ENCODE measurements around the gene SENP8.

The SENP8 gene

GRCh38 chr15:72127724-72128322 lies 9.6 kb downstream of the SENP8 start:
- TF ChIP-seq, protein P1, sequence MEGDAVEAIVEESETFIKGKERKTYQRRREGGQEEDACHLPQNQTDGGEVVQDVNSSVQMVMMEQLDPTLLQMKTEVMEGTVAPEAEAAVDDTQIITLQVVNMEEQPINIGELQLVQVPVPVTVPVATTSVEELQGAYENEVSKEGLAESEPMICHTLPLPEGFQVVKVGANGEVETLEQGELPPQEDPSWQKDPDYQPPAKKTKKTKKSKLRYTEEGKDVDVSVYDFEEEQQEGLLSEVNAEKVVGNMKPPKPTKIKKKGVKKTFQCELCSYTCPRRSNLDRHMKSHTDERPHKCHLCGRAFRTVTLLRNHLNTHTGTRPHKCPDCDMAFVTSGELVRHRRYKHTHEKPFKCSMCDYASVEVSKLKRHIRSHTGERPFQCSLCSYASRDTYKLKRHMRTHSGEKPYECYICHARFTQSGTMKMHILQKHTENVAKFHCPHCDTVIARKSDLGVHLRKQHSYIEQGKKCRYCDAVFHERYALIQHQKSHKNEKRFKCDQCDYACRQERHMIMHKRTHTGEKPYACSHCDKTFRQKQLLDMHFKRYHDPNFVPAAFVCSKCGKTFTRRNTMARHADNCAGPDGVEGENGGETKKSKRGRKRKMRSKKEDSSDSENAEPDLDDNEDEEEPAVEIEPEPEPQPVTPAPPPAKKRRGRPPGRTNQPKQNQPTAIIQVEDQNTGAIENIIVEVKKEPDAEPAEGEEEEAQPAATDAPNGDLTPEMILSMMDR (IDR thresholded peaks at IDR 0.05; ENCODE audit: control insufficient read depth, insufficient read depth, low read depth, low read length, missing control alignments) = no peak
- DNase-seq (ENCODE audit: low read depth) = no peak
- no peak overlapping the region for H3K4me3 ChIP-seq (ENCODE audit: control insufficient read depth, low read depth, low read length)

DNA sequence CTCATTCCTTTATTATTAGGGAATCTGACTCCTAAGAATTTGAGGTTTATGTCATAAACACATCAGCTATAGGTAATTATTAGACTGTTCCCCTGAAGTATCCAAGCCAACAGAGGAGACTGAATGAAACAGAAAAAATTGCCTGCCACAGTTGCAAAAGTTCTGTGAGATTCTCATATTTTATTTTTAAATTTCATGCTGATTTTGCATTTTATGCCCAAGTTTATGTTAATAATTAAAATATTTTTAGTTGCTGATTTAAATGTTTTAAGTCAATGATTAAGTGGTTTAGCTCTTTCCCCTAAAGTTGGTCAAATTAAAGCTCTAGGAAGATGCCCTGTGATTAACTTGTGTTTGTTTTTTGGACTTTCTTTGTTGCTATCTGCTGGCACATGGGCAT lies 10.2 kb downstream of the SENP8 start:
- TF ChIP-seq, protein P1 (IDR thresholded peaks at IDR 0.05; ENCODE audit: control insufficient read depth, insufficient read depth, low read depth, low read length, missing control alignments) = no peak
- no peak overlapping the region for H3K4me3 ChIP-seq (ENCODE audit: control insufficient read depth, low read depth, low read length)
- no peak for DNase-seq (ENCODE audit: low read depth)

DNA sequence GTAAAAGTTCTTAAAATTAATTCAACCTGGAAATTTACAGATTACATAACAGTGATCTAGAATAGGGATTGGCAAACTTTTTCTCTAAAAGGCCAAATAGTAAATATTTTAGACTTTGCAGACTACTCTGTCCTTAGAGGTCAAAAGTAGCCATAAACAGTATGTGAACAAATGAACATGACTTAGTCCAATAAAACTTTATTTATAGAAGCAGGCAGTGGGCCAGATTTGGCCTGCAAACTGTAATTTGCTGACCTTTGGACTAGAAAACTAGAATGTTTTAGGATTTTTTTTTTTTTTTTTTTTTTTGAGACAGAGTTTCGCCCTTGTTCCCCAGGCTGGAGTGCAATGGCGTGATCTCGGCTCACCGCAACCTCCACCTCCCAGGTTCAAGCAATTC lies 12.1 kb downstream of the SENP8 start:
- no peak for DNase-seq (ENCODE audit: low read depth)
- no peak overlapping the region for H3K4me3 ChIP-seq (ENCODE audit: control insufficient read depth, low read depth, low read length)
- TF ChIP-seq, protein P1 (IDR thresholded peaks at IDR 0.05; ENCODE audit: control insufficient read depth, insufficient read depth, low read depth, low read length, missing control alignments) = no peak

DNA sequence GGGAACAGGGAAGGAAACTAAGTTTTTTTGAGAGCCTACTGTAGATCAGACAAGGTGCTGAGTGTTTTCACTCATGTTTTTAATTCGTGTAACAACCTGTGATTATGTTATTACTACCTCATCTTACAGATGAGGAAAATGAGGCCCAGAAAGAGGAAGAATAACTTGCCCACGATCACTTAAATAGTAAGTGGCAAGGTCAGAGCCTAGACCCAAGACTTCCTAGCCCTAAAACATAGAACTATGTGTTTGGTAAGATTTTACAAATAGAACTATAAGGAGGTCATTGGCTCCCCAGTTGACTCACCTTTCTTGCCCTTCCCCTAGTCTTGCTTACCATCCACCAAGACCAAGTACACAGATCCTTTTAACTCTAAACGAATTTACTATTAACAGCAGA lies 13.7 kb downstream of the SENP8 start:
- H3K4me3 ChIP-seq (ENCODE audit: control insufficient read depth, low read depth, low read length) = no peak overlapping the region
- DNase-seq (ENCODE audit: low read depth) = no peak
- TF ChIP-seq, protein P1 (IDR thresholded peaks at IDR 0.05; ENCODE audit: control insufficient read depth, insufficient read depth, low read depth, low read length, missing control alignments) = no peak

DNA sequence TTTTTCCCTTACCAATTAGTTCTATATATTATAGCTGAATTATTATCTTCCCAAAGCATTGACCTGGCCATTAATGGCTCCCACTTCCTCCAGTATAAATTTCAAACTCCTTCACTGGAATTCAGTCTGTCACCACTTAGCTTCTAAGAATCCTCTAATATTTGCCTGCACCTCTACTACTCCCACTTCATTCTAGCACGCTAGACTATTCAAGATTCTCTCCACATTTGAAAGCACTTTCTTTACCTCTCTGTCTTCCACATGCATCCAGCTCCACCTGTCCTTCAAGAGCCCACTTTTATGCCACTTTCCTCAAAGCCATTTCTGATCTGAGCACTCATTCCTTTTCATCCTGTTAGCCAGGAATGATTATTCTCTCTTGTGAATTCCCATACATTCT lies 15.0 kb downstream of the SENP8 start:
- no peak overlapping the region for H3K4me3 ChIP-seq (ENCODE audit: control insufficient read depth, low read depth, low read length)
- TF ChIP-seq, protein P1 (IDR thresholded peaks at IDR 0.05; ENCODE audit: control insufficient read depth, insufficient read depth, low read depth, low read length, missing control alignments) = no peak
- no peak for DNase-seq (ENCODE audit: low read depth)

GRCh38 chr15:72135719-72136118 lies 17.5 kb downstream of the SENP8 start:
- no peak for DNase-seq (ENCODE audit: low read depth)

More at GRCh38 chr15:72135719-72136118, 17.5 kb downstream of the SENP8 start:
- no peak overlapping the region for H3K4me3 ChIP-seq (ENCODE audit: control insufficient read depth, low read depth, low read length)
- TF ChIP-seq, protein P1 (IDR thresholded peaks at IDR 0.05; ENCODE audit: control insufficient read depth, insufficient read depth, low read depth, low read length, missing control alignments) = no peak
